Stimulated activated naive B cell treated with anti-CD40 and anti-IgM and Interleukin-4, amounts not matched to agents 10 μg/mL and 1 μg/mL and 100 μg/mL, for 72 hours (primary cell): ENCODE measurements around the gene AGTRAP.

Experiments used
- ATAC-seq, 2 donors: fragments of 150-1000 bp; cut with Tn5 transposase; replicated peaks; 2 replicates each; pipeline ENCODE4 v1.10.0; 2021; ENCODE audit warnings: moderate library complexity in 1 of 2
- DNase-seq: peaks from one replicate; pipeline ENCODE4 v3.0.0; 2021
- H3K27ac Mint-ChIP-seq: one replicate; pipeline ENCODE4 v1.8.0; 2022; ENCODE audit warnings: mild to moderate bottlenecking, mixed read lengths
- H3K27me3 Mint-ChIP-seq, 2 donors: one replicate each; pipeline ENCODE4 v1.8.0; 2022; ENCODE audit warnings: mixed read lengths in 2 of 2
- H3K36me3 Mint-ChIP-seq, 2 donors: one replicate each; pipeline ENCODE4 v1.8.0; 2022; ENCODE audit warnings: mixed read lengths in 2 of 2, mild to moderate bottlenecking in 1 of 2
- H3K4me1 Mint-ChIP-seq, 2 donors: one replicate each; pipeline ENCODE4 v1.8.0; 2022; ENCODE audit warnings: mixed read lengths in 2 of 2, mild to moderate bottlenecking in 1 of 2
- H3K4me3 Mint-ChIP-seq, 2 donors: one replicate each; pipeline ENCODE4 v1.8.0; 2022; ENCODE audit warnings: mild to moderate bottlenecking in 2 of 2, mixed read lengths in 2 of 2, moderate library complexity in 1 of 2
- H3K9me3 Mint-ChIP-seq, 2 donors: one replicate each; pipeline ENCODE4 v1.8.0; 2022; ENCODE audit warnings: mixed read lengths in 2 of 2, mild to moderate bottlenecking in 1 of 2

AGTRAP gene

DNA sequence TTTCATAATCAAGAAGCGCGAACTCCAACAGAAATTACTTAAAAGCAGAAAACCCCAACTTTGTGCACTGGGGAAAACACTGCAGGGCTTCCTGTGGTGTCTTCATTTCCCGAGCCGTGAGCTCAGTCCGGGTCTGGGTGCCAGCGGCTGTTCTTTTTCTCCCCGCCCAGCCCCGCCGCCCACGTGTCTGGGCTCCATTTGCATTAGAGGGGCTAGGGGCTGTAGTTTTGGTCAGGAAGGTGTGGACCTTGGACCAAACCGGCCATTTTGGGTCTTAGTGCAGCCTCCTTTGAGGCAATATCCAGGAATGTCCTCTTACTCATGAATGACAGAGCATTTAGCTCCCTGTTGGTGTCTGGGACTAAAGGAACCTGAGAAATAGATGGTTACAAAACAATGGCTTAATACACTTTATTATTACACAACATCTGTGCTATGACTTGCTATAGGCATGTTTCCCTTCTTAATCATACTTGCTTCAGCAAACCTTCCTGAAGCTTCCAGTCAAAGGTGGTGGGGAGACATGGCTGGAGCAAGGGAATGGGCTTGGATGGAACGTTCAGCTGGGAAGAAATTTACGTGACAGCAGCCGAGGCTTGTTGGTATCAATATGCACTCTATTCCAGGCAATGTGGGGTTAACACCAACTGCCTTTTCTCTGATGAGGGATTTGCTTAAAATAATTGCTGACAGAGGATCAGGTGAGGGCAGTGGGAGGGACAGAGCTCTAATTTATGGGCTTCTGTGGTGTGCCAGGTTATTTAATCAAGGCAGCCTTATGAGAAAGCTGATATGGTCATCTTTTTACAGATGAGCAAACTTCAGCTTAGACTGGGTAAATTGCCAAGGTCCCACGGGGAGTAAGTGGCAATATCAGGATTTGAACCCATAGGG is 1.1 kb downstream of the AGTRAP start:
- peaks cover 2 to 3% of the 10 kb centered on the region in 2 donors for H3K36me3 Mint-ChIP-seq
- peaks cover 40 to 58% of the 10 kb centered on the region in 2 donors for H3K4me1 Mint-ChIP-seq
- H3K27ac Mint-ChIP-seq, result peak overlapping the region; percentile 96
- no peaks in the 10 kb centered on the region for H3K9me3 Mint-ChIP-seq
- ATAC-seq (peak; percentile 44 to 53), DNase-seq (no peak)
- H3K27me3 Mint-ChIP-seq, result no peaks in the 10 kb centered on the region
- H3K4me3 Mint-ChIP-seq, result peak overlapping the region; percentile 92 to 98

DNA sequence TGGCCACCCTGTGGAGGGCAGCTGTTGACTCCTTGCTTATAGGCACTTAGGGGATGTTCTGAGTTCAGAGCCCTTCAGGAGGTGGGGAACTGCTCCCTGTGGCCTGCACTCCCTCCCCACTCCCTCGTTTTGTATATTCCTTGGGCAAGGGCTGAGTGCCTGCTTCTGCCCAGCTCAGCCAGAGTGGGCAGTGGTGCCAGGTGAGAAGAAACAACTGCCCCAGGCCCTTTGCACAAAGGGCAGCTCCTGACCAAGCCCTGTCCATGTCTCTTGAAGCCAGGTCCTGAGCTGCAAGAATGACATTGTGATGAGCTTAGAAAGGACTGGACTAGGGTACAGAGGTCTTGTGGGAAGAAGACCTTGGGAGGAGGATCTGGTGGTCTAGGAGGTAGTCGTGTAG is 2.2 kb downstream of the AGTRAP start:
- Mint-ChIP-seq H3K27me3 (no peaks in the 10 kb centered on the region), H3K4me3 (no peak overlapping the region), H3K27ac (no peak overlapping the region), H3K9me3 (no peaks in the 10 kb centered on the region), H3K36me3 (peaks cover 2 to 3% of the 10 kb centered on the region in 2 donors), H3K4me1 (peaks cover 41 to 62% of the 10 kb centered on the region in 2 donors)
- DNase-seq (no peak), ATAC-seq (no peak)

DNA sequence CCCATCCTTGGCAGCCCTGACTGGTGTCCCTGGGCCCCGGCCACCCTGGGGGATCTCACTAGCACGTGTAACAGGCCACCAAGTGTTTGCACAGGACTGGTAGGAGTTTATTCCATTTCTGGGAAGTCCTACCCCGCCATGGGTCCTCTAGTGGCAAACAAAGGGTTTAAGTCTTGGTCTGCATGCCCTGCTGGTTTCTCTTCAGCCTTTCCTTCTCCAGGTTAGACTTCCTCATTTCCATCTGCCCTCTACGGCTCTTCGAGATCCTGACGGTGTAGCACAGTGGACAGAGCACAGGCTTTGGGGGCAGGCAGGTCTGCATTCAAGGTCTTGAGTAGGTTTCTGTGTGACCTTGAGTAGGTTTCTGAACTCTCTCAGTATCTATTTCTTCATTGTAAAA is 2.8 kb downstream of the AGTRAP start:
- Mint-ChIP-seq H3K9me3 (no peaks in the 10 kb centered on the region), H3K27me3 (no peaks in the 10 kb centered on the region), H3K4me3 (no peak overlapping the region), H3K4me1 (peaks cover 41 to 62% of the 10 kb centered on the region in 2 donors), H3K36me3 (peaks cover 2 to 3% of the 10 kb centered on the region in 2 donors), H3K27ac (no peak overlapping the region)
- no peak for DNase-seq
- no peak for ATAC-seq

DNA sequence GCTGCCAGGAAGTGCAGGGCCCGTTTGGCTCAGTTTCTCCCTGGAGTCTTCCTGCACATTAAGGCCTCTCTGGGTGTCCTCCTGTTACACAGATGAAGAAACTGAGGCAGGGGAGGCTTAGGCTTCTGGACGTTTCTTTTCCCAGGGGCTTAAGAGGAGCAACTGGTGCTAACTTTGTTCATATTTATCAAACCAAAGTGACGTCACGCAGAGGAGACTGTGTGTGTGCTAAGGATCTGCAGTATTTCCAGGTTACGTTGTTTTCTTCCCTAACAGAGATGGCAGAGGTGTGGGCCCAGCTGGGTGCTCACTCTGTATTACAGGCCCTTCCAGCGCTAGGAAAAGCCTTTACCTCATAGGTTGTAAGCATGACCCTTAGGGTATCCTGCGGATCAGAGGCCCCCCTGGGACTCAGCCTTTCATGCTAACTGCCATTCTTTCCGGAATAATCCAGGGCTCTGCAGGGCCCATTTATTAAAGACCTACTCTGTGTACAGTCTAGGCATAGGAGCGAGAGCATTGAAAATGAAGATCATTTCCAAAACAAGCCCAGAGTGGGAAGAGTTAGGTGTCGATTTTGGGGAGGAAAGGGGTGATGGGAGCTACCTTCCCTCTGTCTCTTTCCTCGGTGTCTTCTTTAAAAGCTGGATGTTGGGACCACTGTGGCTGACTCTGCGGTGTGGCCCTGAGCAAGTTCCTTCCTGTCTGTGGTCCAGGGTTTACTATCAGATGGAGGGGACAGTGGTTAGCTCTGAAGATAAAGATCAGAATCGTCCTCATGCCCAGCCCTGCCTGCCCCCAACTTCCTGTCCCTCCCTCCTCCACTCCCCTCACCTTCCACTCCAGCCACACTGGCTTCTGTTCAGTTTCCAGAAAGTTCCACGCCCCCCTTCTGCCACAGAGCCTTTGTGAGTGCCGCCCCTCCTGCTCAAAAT is 4.6 kb downstream of the AGTRAP start:
- H3K27ac Mint-ChIP-seq, result no peak overlapping the region
- peak overlapping the region in 1 of 2 donors; percentile 49 for H3K4me3 Mint-ChIP-seq
- H3K36me3 Mint-ChIP-seq, result peaks cover 4 to 7% of the 10 kb centered on the region in 2 donors
- no peak for DNase-seq
- H3K4me1 Mint-ChIP-seq, result peaks cover 38 to 62% of the 10 kb centered on the region in 2 donors
- peak; percentile 28 to 38 for ATAC-seq
- no peaks in the 10 kb centered on the region for H3K9me3 Mint-ChIP-seq
- H3K27me3 Mint-ChIP-seq, result no peaks in the 10 kb centered on the region

DNA sequence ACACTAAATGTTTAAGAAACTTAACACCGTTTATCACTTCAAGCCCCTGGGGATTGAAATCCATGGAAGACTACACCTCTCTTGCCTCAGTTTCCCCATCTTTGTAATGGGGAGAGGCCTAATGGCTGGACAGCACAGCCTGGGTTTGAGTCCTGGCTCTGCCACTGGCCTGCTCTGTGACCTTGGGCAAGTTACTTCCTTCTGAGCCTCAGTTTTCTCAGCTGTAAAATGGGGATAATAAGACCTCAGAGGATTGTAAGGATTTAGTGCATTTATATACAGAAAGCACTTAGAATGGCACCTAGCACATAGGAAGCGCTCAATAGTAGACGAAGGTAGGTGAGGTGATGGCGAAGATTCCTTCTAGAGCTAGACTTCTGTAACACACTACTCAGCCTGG is 5.5 kb downstream of the AGTRAP start:
- ATAC-seq (no peak), DNase-seq (no peak)
- Mint-ChIP-seq H3K27me3 (no peaks in the 10 kb centered on the region), H3K27ac (no peak overlapping the region), H3K4me1 (peaks cover 32 to 57% of the 10 kb centered on the region in 2 donors), H3K4me3 (no peak overlapping the region), H3K36me3 (peaks cover 2 to 9% of the 10 kb centered on the region in 2 donors), H3K9me3 (no peaks in the 10 kb centered on the region)

DNA sequence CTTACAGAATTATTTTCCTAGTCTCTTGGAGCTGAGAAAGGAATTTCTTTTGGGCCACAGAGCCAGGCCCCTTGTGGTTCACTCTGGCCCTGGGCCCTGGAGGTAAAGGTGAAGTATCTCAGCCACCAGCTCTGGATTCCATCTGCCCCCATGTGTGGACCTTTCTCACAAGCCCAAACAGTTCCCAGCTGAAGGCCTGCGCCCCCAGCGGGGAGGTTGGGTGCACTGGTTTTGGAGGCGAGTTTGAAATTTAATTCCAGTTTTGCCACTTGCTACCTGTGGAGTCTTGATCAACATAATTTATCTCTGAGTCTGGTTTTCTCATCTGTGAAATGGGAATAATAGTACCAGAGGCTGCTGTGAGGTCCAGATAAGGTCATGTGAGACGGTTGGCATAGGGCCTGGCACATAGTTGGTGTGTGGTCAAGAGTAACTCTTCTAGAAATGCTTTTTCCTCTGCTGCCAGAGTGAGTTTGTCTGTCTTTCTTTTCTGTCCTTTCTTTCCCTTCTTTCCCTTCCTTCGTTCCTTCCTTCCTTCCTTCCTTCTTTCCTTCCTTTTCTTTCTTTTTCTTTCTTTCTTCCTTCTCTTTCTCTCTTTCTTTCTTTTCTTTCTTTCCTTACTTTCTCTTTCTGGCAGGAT is 6.1 kb downstream of the AGTRAP start:
- DNase-seq (no peak), ATAC-seq (no peak)
- no peak overlapping the region for H3K27ac Mint-ChIP-seq
- peaks cover 2 to 13% of the 10 kb centered on the region in 2 donors for H3K36me3 Mint-ChIP-seq
- no peaks in the 10 kb centered on the region for H3K9me3 Mint-ChIP-seq
- H3K27me3 Mint-ChIP-seq, result no peaks in the 10 kb centered on the region
- no peak overlapping the region for H3K4me3 Mint-ChIP-seq
- peaks cover 28 to 51% of the 10 kb centered on the region in 2 donors for H3K4me1 Mint-ChIP-seq

DNA sequence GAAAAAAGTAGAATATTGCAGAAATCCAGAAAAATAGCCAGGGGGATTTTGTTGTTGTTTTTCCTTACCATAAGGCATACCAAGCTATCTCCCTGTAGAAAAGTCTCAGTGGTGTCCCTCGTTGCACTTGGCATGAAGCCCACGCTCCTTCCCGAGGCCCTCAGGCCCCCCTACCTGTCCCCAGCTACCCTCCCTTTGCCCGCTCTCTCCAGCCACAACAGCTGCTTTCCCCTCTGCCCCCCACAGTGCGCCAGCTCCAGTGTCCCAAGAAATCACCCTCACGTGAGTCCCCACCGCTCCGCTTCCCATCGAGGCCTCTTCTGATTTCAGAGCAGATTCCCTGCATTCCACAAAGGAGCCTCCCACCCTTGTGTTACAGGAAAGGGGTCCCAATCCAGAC is 8.4 kb downstream of the AGTRAP start:
- H3K4me1 Mint-ChIP-seq, result peaks cover 19 to 34% of the 10 kb centered on the region in 2 donors
- H3K27me3 Mint-ChIP-seq, result no peaks in the 10 kb centered on the region
- H3K9me3 Mint-ChIP-seq, result no peaks in the 10 kb centered on the region
- no peak overlapping the region for H3K27ac Mint-ChIP-seq
- no peak for DNase-seq
- ATAC-seq, result no peak
- H3K36me3 Mint-ChIP-seq, result peaks cover 2 to 26% of the 10 kb centered on the region in 2 donors
- H3K4me3 Mint-ChIP-seq, result no peak overlapping the region

DNA sequence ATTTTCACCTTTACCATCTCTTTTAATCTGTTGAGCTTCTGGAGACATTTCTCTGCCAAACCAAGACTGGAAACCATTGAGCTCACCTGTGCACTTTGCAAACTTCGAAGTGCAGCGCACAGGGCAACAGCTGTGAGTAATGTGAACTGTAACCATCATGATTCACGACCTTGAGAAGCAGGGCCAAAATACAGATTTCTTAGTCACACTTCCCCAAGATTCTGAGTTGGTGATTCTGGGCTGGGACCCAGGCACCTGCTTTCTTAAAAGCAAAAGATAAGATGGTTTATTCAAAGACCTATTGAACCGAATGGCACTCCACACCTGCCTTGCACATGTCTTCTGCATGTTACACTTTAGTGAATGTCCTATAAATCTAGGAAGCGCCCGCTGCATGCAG is 10.2 kb downstream of the AGTRAP start:
- H3K4me3 Mint-ChIP-seq, result no peak overlapping the region
- H3K27me3 Mint-ChIP-seq, result no peaks in the 10 kb centered on the region
- ATAC-seq (no peak), DNase-seq (no peak)
- no peaks in the 10 kb centered on the region for H3K9me3 Mint-ChIP-seq
- H3K4me1 Mint-ChIP-seq, result peaks cover 9 to 17% of the 10 kb centered on the region in 2 donors
- H3K27ac Mint-ChIP-seq, result no peak overlapping the region
- H3K36me3 Mint-ChIP-seq, result peaks cover 2 to 32% of the 10 kb centered on the region in 2 donors

DNA sequence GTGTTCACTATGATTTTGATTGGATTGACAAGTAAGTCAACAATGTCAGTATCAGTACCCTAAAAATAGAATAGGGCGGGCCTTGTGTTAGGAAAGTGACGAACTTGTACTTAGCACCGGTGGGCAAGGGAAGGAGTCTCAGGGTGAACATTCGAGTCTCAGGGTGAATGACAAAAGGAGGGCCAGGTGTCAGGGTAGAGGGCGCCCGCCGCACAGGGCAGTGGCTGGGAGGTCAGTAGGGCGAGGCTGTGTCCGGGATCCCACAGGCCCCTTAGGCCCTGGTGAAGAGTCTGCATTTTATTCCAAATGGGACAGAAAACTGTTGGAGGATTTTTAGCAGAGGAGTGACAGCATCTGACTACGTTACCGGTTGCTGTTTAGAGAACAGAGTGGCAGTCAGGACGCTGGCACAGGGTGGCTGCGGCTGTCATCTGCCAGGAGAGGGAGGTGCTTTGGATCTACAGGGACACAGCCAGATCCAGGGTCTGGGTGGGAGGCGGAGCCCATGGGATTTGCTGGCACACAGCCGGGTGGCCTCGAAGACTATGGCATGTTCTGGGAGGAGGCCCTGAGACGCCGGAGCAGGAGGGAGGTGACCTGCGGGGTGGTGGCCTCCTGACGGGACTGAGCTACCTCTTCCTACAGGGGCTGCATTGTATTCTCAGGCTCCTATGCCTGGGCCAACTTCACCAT is 11.0 kb downstream of the AGTRAP start:
- Mint-ChIP-seq H3K4me3 (no peak overlapping the region), H3K9me3 (no peaks in the 10 kb centered on the region), H3K27ac (no peak overlapping the region), H3K4me1 (peaks cover 6 to 12% of the 10 kb centered on the region in 2 donors), H3K36me3 (peaks cover 2 to 32% of the 10 kb centered on the region in 2 donors), H3K27me3 (no peaks in the 10 kb centered on the region)
- DNase-seq (no peak), ATAC-seq (no peak)

DNA sequence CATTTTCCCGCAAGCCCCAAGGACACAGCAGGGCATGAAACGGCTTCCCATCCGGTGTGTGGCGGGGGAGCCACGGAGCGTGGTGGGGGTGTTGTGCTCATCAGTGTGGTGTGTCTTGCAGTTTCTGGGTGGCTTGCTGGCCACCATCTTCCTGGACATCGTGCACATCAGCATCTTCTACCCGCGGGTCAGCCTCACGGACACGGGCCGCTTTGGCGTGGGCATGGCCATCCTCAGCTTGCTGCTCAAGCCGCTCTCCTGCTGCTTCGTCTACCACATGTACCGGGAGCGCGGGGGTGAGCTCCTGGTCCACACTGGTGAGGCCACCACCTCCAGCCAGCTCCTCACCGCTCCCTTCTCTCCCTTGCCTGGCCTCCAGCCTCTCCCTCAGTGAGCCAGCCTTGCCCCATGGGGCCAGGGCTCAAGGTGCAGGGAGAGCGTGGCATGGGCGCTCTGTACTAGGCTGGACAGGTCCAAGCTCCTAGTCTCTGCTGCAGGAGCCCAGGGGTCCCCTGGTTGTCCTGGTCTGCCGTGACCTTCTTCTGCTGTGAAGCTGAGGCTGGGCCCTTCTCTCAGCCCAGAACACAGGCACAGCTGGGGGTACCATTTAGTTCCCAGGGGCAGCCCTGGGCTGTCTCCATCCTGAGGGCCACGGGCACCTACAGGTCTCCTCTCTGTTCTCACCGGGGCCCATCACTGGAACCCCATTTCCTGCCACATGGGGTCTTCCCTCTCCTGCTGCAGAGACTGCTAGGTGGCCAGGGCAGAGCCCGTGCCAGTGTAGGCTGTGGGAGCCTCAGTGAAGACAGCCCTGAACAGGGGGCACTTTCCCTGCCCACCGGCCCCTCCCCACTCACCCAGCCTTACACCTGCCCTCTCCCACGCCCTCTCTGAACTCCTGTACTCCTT is 12.6 kb downstream of the AGTRAP start:
- Mint-ChIP-seq H3K4me3 (no peak overlapping the region), H3K27ac (peak overlapping the region; percentile 81), H3K27me3 (no peaks in the 10 kb centered on the region), H3K9me3 (no peaks in the 10 kb centered on the region), H3K36me3 (peaks cover 2 to 32% of the 10 kb centered on the region in 2 donors), H3K4me1 (peaks cover 5% of the 10 kb centered on the region in 2 donors)
- ATAC-seq (peak; percentile 5 to 20), DNase-seq (no peak)

DNA sequence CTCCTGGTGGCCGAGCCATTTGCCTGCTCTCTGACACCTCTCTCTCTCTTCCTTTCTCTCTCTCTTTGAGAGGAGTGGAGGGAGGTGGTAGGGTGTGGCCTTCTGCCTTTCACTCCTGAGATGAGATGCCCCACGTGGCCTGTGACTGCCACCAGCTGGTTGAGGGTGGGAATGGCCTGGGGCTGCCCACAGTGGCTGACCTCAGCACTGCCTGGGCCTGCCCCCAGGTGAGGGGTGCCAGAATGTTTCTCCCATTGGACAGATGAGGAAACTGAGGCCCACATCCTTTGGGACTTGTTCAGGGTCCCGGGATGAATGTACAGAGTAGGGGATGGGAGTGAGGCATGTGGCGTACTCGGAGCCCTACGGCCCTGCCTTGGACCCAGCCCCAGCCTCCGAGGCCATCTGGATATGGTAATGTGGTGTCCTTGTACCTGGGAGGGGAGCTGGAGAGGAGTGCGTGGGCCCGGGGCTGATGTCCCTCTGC is 13.3 kb downstream of the AGTRAP start:
- DNase-seq, result peak; percentile 51
- ATAC-seq, result peak; percentile 64 to 96
- H3K27me3 Mint-ChIP-seq, result no peaks in the 10 kb centered on the region
- peaks cover 5% of the 10 kb centered on the region in 2 donors for H3K4me1 Mint-ChIP-seq
- no peaks in the 10 kb centered on the region for H3K9me3 Mint-ChIP-seq
- H3K4me3 Mint-ChIP-seq, result no peak overlapping the region
- peaks cover 2 to 32% of the 10 kb centered on the region in 2 donors for H3K36me3 Mint-ChIP-seq
- peak overlapping the region; percentile 81 for H3K27ac Mint-ChIP-seq

DNA sequence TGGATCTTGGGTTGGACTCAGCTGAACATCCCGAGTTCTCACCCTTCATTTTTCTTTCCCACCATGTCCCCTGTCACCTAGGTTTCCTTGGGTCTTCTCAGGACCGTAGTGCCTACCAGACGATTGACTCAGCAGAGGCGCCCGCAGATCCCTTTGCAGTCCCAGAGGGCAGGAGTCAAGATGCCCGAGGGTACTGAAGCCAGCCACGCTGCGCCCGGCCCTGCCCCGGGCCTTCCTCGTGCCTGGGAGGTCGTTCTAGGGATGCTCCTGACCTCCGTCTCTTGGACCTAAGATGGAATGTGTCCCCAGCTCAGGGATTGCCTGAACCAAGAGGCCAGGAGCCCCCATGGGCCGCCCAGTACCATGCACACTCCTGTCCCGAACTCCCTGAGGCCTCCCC is 14.1 kb downstream of the AGTRAP start:
- Mint-ChIP-seq H3K27ac (no peak overlapping the region), H3K9me3 (no peaks in the 10 kb centered on the region), H3K36me3 (peaks cover 0 to 29% of the 10 kb centered on the region in 2 donors), H3K27me3 (no peaks in the 10 kb centered on the region), H3K4me1 (peaks cover 5% of the 10 kb centered on the region in 2 donors), H3K4me3 (no peak overlapping the region)
- ATAC-seq (no peak), DNase-seq (no peak)

DNA sequence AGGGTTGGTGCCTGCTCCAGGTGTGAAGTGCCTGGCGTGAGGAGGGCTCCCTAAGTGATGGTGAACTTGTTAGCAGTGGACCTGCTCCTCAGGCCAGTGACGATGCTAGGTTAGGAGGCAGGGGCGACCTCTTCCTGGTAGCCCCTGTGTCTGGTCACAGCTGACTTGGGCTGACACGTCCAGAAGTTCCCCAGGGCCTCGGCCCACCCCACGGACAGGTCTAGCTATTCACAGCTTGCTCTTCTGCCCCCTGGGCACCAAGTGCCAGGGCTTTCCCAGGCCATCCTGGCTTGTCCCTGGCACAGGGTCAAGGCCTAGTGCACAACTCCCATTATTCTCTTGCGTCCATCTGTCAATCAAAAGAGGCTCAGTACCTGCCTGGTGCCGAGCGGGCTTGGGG is 15.2 kb downstream of the AGTRAP start:
- Mint-ChIP-seq H3K4me1 (peaks cover 5% of the 10 kb centered on the region in 2 donors), H3K27ac (no peak overlapping the region), H3K27me3 (peaks cover 3 to 4% of the 10 kb centered on the region in 2 donors), H3K9me3 (no peaks in the 10 kb centered on the region), H3K36me3 (peaks cover 0 to 23% of the 10 kb centered on the region in 2 donors), H3K4me3 (no peak overlapping the region)
- no peak for ATAC-seq
- no peak for DNase-seq
